ACHN (cell line): ENCODE results near the gene DPY19L1.
"Not testable (repeated sequence)": the region's sequence is repeated elsewhere in the genome, so short reads cannot be mapped to it uniquely, and the experiment has no call there.

Experiments
- DNase-seq: peaks from one replicate; pipeline ENCODE4 v3.0.0-alpha.2; 2015
- in situ Hi-C: cut with HindIII; loops from 2 replicates; pipeline ENCODE4 v1.10.0; 2017; ENCODE audit warnings: low sequenced_read_pairs, low pct_ligation_motif_present, low pct_unique_long_range_greater_than_20kb

The DPY19L1 gene

GRCh38 chr7:35037211-35037525, at the start of gene DPY19L1:
Gene DPY19L1 (minus strand): TSS chr7:35037485. CDS start chr7:35037394, 91 bp downstream.
- DNase-seq, result no peak
- in situ Hi-C loops, result no loop called here

- DNase-seq, in situ Hi-C loops: not testable (repeated sequence)
Observed at GRCh38 chr7:35079517-35079916, 42.2 kb upstream of the DPY19L1 start.

DNA sequence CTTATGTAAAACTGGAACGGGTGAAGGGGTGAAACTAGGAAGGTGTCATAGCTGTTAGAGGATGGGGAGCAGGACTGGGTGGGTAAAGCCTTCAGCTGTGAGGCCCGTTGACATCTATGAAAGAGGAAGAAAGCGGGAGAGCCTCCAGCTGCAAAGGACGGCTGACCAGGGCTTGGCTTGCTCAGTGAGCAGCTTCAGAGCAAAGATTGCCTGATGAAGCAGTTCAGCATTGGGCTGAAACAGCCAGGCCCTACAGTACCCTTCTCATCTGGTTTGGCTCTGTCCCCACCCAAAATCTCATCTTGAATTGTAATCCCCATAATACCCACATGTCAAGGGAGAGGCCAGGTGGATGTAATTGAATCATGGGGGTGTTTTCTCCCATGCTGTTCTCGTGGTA, 36.7 kb upstream of the DPY19L1 start:
- in situ Hi-C loops, DNase-seq: not testable (repeated sequence)

GRCh38 chr7:35072950-35073827, 35.9 kb upstream of the DPY19L1 start:
- in situ Hi-C loops, result not testable (repeated sequence)

DNA sequence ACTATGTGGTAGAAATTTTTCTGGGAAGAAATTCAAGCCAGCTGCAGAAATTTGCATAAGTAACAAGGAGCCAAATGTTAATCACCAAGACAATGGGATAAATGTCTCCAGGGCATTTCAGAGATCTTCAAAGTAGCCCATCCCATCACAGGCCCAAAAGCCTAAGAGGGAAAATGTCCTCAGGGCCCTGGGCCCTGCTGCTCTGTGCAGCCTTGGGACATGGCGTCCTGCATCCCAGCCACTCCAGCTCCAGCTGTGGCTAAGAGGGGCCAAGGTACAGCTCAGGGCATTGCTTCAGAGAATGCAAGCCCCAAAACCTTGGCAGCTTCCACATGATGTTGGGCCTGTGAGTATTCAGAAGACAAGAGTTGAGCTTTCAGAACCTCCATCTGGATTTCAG, 31.8 kb upstream of the DPY19L1 start:
- in situ Hi-C loops, result not testable (repeated sequence)

More at GRCh38 chr7:35072950-35073827, 35.9 kb upstream of the DPY19L1 start:
- peak; percentile 81 for DNase-seq

DNA sequence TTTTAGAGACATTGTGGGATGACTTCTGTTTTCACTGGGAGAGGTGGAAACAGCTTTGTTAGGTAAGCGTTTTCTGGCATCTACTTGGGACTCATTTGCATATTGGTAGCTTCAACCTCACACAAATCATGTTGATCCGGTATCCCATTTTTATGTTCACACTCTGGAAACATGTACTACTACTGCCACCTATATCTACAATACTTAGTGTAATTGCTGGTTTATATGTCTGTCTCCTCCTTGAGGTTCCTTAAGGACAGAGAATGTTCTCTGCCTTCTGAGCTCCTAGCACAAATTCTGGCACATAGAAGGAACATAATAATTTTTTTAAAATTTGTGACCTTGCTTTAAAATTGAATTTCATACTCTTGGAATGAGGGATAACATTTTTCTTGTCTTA, 28.1 kb upstream of the DPY19L1 start:
- in situ Hi-C loops, DNase-seq: not testable (repeated sequence)

More for the DNA sequence above, 31.8 kb upstream of the DPY19L1 start:
- not testable (repeated sequence) for DNase-seq

GRCh38 chr7:35058571-35058970, 21.3 kb upstream of the DPY19L1 start:
- in situ Hi-C loops, DNase-seq: not testable (repeated sequence)

DNA sequence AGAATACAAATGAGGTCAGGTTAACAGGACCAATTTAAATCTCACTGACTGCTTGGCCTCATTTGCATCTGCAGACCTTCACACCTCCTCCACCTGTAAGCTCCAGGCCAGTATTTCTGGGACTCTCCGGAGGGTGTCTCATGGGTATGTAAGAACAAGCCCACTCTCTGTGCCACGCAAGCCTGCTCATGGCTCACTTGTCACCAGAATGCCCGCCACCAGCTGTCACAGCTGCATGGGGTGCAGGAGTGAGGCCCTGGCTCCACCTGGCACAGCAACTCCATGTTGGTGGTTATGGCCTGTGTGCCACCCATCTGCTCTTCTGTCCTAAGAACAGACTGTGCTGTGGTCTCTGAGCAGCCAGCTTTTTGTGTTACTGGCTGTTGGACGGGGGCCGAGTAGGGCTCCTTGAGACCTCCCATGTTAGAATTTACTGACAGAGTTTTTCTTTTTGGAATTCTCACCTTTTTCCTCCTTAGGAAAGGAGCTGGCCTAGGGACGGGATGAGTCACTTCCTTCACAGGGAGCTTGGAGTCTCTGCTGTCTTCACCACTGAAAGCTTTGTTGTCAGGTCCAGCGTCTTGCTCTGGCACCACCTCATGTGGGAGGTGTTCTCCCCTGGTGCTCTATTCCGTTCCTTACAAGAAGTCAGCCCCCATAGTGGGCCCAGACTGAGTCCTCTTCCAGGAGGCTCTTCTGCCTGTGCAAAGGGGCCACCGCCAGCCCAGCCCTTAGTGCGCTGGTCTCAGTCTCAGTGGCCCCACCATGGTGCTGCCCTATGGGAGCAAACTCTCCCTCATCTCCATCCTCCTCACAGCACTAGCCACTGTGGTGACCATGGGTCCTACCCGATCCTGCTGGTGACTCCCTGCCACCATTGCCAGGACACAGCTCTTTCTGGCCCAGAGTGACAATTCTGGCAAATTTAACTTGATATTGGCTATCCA, 20.5 kb upstream of the DPY19L1 start:
- DNase-seq, in situ Hi-C loops: not testable (repeated sequence)

GRCh38 chr7:35055733-35056132, 18.4 kb upstream of the DPY19L1 start:
- peak; percentile 23 for DNase-seq
- in situ Hi-C loops, result not testable (repeated sequence)

GRCh38 chr7:35053488-35054175, 16.3 kb upstream of the DPY19L1 start:
- DNase-seq, result peak; percentile 46

DNA sequence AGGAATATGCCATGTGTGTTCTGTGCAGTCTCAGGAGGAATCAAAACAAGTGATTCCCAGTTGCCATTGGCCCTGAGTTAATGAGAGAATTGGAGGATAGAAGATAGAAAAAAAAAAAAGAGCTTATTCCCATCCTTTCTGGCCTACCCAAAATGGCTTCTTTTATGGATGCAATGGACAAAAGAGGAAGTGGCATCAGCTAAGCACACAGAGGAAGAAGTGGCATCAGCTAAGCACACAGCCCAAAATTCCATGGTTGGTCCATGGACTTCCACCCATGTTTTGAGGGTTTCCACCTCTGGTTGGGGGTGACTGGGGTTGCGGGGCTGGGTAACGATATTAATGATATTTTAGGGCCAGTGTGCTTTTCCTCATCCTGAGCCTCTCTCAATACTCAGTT, 11.1 kb upstream of the DPY19L1 start:
- DNase-seq, in situ Hi-C loops: not testable (repeated sequence)

More at GRCh38 chr7:35053488-35054175, 16.3 kb upstream of the DPY19L1 start:
- in situ Hi-C loops, result not testable (repeated sequence)

- DNase-seq, in situ Hi-C loops: not testable (repeated sequence)
Observed at GRCh38 chr7:35047912-35048305, 10.6 kb upstream of the DPY19L1 start.

GRCh38 chr7:35047263-35047911, 10.1 kb upstream of the DPY19L1 start:
- DNase-seq, in situ Hi-C loops: not testable (repeated sequence)

DNA sequence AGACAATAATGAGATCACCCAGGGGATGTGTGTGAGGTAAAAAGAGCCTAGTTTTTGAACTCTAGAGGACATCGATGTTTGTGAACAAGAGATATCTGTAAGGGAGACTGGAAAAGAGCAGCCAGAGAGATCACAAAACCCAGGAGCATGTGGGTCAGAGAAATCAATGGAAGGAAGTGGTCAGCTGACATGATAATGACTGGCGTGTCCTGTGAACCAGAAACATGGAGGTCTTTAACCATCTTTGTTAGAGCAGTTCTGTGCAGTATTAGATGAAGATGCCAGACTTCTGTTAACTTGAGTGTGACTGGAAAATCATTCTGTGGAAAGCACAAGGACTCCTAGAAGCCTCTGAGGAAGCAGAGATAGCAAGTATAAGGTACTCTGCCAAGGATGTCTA, 6.0 kb upstream of the DPY19L1 start:
- DNase-seq, in situ Hi-C loops: not testable (repeated sequence)

DNA sequence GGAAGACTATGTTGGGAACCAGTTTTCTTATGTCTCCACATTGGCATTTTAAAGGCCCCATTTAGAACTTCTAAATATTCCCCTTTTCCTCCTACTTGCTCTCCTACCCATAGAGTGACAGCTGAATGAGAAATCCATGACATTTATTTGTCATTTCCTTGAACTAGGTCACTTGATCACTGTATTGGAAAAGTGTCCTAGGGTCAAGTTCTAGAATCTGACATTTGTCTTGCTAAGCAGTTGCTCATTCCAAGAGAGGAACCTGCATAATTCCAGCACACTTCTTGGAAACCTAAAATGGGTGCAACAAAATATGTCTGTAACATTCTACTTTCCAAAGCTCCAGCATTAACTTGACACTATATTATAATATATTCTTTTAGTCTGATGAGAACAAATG, 3.6 kb upstream of the DPY19L1 start:
- in situ Hi-C loops, result no loop called here
- no peak for DNase-seq

GRCh38 chr7:35039343-35039742, 2.1 kb upstream of the DPY19L1 start:
- DNase-seq, result no peak
- in situ Hi-C loops, result no loop called here

GRCh38 chr7:35038354-35038753, 1.1 kb upstream of the DPY19L1 start:
- in situ Hi-C loops, result no loop called here
- DNase-seq, result no peak
